OCI-LY3 (cell line): Measurements from ENCODE around the gene PLCL1.

Experiments used
- H2AFZ ChIP-seq: fragments of 200-600, 300-600 bp; shearing (Covaris generic); 2 replicates; pipeline ENCODE4 v1.6.0; 2014; ENCODE audit warnings: antibody characterized with exemption, low read depth, low read length
- H3K27ac ChIP-seq: fragments of 200-600, 300-600 bp; sonication (generic); 2 replicates; pipeline ENCODE4 v1.5.1; 2014; ENCODE audit warnings: mild to moderate bottlenecking, low read length, moderate library complexity, mixed read lengths
- H3K27me3 ChIP-seq: fragments of 200-600, 300-600 bp; sonication (generic); 2 replicates; pipeline ENCODE4 v1.6.1; 2014; ENCODE audit warnings: low read depth, low read length, mixed read lengths
- H3K36me3 ChIP-seq: fragments of 200-600, 300-600 bp; sonication (generic); replicated peaks from 2 replicates; pipeline ENCODE3; 2014; ENCODE audit warnings: low read depth, low read length, mixed read lengths
- H3K4me1 ChIP-seq: fragments of 300-600, 200-600 bp; sonication (generic); 2 replicates; pipeline ENCODE4 v1.6.1; 2014; ENCODE audit warnings: low read length, mixed read lengths
- H3K4me2 ChIP-seq: fragments of 200-600, 300-600 bp; sonication (generic); 2 replicates; pipeline ENCODE4 v1.6.1; 2014; ENCODE audit warnings: low read length, mixed read lengths
- H3K4me3 ChIP-seq: fragments of 300-600, 200-600 bp; sonication (generic); 2 replicates; pipeline ENCODE4 v1.5.1; 2014; ENCODE audit warnings: antibody characterized with exemption, mild to moderate bottlenecking, low read length, moderate library complexity
- H3K79me2 ChIP-seq: fragments of 300-600, 200-600 bp; shearing (Covaris generic); 2 replicates; pipeline ENCODE4 v1.6.1; 2014; ENCODE audit warnings: mild to moderate bottlenecking, low read length, mixed read lengths
- H3K9ac ChIP-seq: fragments of 300-600, 200-600 bp; shearing (Covaris generic); 2 replicates; pipeline ENCODE4 v1.6.0; 2014; ENCODE audit warnings: mild to moderate bottlenecking, low read length, moderate library complexity
- H3K9me3 ChIP-seq: fragments of 200-600, 300-600 bp; shearing (Covaris generic); 2 replicates; pipeline ENCODE4 v1.6.1; 2014; ENCODE audit warnings: low read length, mixed read lengths; ENCODE audit not compliant: insufficient read depth
- H4K20me1 ChIP-seq: fragments of 200-600, 300-600 bp; sonication (generic); 2 replicates; pipeline ENCODE4 v1.6.1; 2016; ENCODE audit warnings: low read length, mixed read lengths; ENCODE audit not compliant: insufficient read depth
- EZH2phosphoT487 ChIP-seq: fragments of 200-600 bp; shearing (Covaris generic); IDR thresholded peaks from 2 replicates; pipeline ENCODE4 v1.6.1; 2018; ENCODE audit warnings: antibody characterized with exemption, mixed run types, low read depth
- TF ChIP-seq, protein P1 (sequence below): fragments of 200-600, 300-600 bp; sonication (generic); IDR thresholded peaks from 2 replicates; pipeline ENCODE4 v1.5.1; 2014; ENCODE audit warnings: antibody characterized with exemption, low read length, low read depth

The PLCL1 gene

DNA sequence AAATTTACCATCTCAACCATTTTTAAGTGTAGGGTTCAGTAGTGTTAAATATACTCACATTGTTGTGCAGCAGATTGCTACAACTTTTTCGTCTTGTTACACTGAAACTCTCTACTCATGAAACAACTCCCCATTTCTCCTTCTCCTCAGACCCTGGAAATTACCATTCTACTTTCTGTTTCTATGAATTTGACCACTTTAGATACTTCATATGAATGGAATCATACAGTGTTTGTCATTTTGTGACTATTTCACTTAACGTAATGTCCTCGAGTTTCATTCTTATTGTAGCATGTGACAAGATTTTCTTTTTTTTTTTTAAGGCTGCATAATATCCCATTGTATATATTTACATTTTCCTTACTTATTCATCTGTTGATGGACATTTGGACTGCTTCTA, 203.8 kb downstream of the PLCL1 start:
- Histone ChIP-seq H3K27me3 (no peaks in the 10 kb centered on the region), H3K4me3 (no peak overlapping the region), H3K4me2 (0 out of 2 replicates have a peak overlapping the region, but pooled peaks have one; percentile 13), H3K4me1 (peaks cover 51% of the 10 kb centered on the region), H2AFZ (0 out of 2 replicates have a peak overlapping the region, but pooled peaks have one; percentile 26), H4K20me1 (no peaks in the 10 kb centered on the region), H3K9me3 (peaks cover 8% of the 10 kb centered on the region), H3K9ac (no peak overlapping the region), H3K79me2 (no peaks in the 10 kb centered on the region), H3K27ac (peak overlapping the region; percentile 13; the same call in 1 of the 2 replicates), H3K36me3 (peaks cover 7% of the 10 kb centered on the region)
- no peak for TF ChIP-seq EZH2phosphoT487
- TF ChIP-seq, protein P1, sequence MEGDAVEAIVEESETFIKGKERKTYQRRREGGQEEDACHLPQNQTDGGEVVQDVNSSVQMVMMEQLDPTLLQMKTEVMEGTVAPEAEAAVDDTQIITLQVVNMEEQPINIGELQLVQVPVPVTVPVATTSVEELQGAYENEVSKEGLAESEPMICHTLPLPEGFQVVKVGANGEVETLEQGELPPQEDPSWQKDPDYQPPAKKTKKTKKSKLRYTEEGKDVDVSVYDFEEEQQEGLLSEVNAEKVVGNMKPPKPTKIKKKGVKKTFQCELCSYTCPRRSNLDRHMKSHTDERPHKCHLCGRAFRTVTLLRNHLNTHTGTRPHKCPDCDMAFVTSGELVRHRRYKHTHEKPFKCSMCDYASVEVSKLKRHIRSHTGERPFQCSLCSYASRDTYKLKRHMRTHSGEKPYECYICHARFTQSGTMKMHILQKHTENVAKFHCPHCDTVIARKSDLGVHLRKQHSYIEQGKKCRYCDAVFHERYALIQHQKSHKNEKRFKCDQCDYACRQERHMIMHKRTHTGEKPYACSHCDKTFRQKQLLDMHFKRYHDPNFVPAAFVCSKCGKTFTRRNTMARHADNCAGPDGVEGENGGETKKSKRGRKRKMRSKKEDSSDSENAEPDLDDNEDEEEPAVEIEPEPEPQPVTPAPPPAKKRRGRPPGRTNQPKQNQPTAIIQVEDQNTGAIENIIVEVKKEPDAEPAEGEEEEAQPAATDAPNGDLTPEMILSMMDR: no peak

DNA sequence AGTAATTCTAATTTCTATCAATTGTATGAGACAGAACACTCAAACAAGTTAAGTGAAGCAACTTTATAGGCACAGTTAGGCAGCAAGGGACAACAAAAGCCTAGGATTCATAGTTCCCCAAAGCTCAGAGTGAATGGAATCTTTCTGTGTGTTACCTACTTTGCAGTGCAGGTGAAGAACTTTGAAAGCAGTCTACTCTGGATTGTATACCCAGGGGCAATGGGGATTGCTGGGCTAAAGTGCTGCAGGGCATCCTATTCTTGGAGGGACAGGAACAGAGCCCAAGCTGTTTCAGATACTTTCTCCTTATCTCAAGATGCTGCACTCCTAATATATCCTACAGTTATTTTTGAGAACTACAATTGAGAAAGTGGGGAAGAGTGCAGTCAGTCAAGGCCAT, 207.6 kb downstream of the PLCL1 start:
- no peak for TF ChIP-seq EZH2phosphoT487
- TF ChIP-seq, protein P1: no peak
- Histone ChIP-seq H3K27ac (no peak overlapping the region), H3K27me3 (no peaks in the 10 kb centered on the region), H3K36me3 (peaks cover 7% of the 10 kb centered on the region), H3K4me2 (no peak overlapping the region), H4K20me1 (no peaks in the 10 kb centered on the region), H2AFZ (no peak overlapping the region), H3K9me3 (peaks cover 8% of the 10 kb centered on the region), H3K4me1 (peaks cover 15% of the 10 kb centered on the region), H3K9ac (no peak overlapping the region), H3K4me3 (no peak overlapping the region), H3K79me2 (no peaks in the 10 kb centered on the region)

GRCh38 chr2:198016243-198016642, 211.8 kb downstream of the PLCL1 start:
- Histone ChIP-seq H3K79me2 (no peaks in the 10 kb centered on the region), H3K4me3 (no peak overlapping the region), H3K27ac (no peak overlapping the region), H2AFZ (0 out of 2 replicates have a peak overlapping the region, but pooled peaks have one; percentile 15), H3K4me2 (no peak overlapping the region), H3K9ac (no peak overlapping the region), H3K9me3 (peaks cover 8% of the 10 kb centered on the region; the same call in 1 of the 2 replicates), H3K27me3 (no peaks in the 10 kb centered on the region), H3K4me1 (no peaks in the 10 kb centered on the region), H4K20me1 (no peaks in the 10 kb centered on the region), H3K36me3 (peaks cover 7% of the 10 kb centered on the region)
- TF ChIP-seq EZH2phosphoT487: no peak
- TF ChIP-seq, protein P1: no peak

GRCh38 chr2:198017068-198017467, 212.7 kb downstream of the PLCL1 start:
- no peaks in the 10 kb centered on the region for H3K79me2 ChIP-seq
- no peak overlapping the region for H2AFZ ChIP-seq
- no peaks in the 10 kb centered on the region for H3K4me1 ChIP-seq
- peaks cover 3% of the 10 kb centered on the region for H3K36me3 ChIP-seq
- H3K27me3 ChIP-seq: no peaks in the 10 kb centered on the region
- no peak overlapping the region for H3K4me3 ChIP-seq
- no peak for TF ChIP-seq EZH2phosphoT487
- TF ChIP-seq, protein P1: no peak
- H3K27ac ChIP-seq: no peak overlapping the region
- no peak overlapping the region for H3K4me2 ChIP-seq
- no peaks in the 10 kb centered on the region for H4K20me1 ChIP-seq
- H3K9me3 ChIP-seq: 0 out of 2 replicates have a peak, but pooled peaks cover 3% of the 10 kb centered on the region
- no peak overlapping the region for H3K9ac ChIP-seq
